Psoas muscle (tissue), 8 donors: ENCODE results near the gene SH3RF3. TPM values are rescaled to one million over a fixed set of nuclear protein-coding genes. Genes with fewer than 3 reads are reported as not detected.
"Not testable (repeated sequence)": the region's sequence is repeated elsewhere in the genome, so short reads cannot be mapped to it uniquely, and the experiment has no call there.

Source experiments
- ATAC-seq, 4 donors: fragments of 200-7000 bp; cut with Tn5 transposase; one replicate each; pipeline ENCODE4 v1.9.1; 2020; ENCODE audit warnings: moderate library complexity in 3 of 4, mild to moderate bottlenecking in 2 of 4
- DNase-seq, 2 donors: peaks; one replicate each; pipeline ENCODE4 v3.0.0-alpha.2; 2020
- H3K27ac ChIP-seq: fragments of 200-600 bp; one replicate; pipeline ENCODE4 v1.8.0; 2022
- H3K27me3 ChIP-seq, 3 donors: fragments of 200-600 bp in 1 of 3; one replicate each; pipeline versions ENCODE4 v1.6.1 to v1.8.0; 2013 to 2022; ENCODE audit warnings: low read length in 2 of 3, mild to moderate bottlenecking in 2 of 3, moderate library complexity in 1 of 3; ENCODE audit not compliant: insufficient read depth in 3 of 3
- H3K36me3 ChIP-seq, 2 donors: fragments of 200-600 bp in 1 of 2; one replicate each; pipeline versions ENCODE4 v1.6.1 to v1.8.0; 2013 to 2022; ENCODE audit warnings: low read depth in 1 of 2, mild to moderate bottlenecking in 1 of 2, moderate library complexity in 1 of 2; ENCODE audit not compliant: insufficient read depth in 1 of 2
- H3K4me1 ChIP-seq: fragments of 200-600 bp; one replicate; pipeline ENCODE4 v1.8.0; 2022
- H3K4me3 ChIP-seq: fragments of 200-600 bp; one replicate; pipeline ENCODE4 v1.8.0; 2022; ENCODE audit warnings: mild to moderate bottlenecking
- H3K9me3 ChIP-seq: fragments of 200-600 bp; one replicate; pipeline ENCODE4 v1.8.0; 2022
- CTCF ChIP-seq: fragments of 200-600 bp; IDR thresholded peaks from one replicate; pipeline ENCODE4 v1.8.0; 2022; ENCODE audit warnings: antibody characterized with exemption
- WGBS, 3 donors: extraction: QIAGEN DNeasy Blood & Tissue Kit; methylation state at CpG; one replicate each; pipeline versions ENCODE4 v1.1.6 to v1.1.7; 2013; 5-methylcytosine and 5-hydroxymethylcytosine counted together
- intact Hi-C, 2 donors: fragments of 100-400 bp; cut with DNase I; formaldehyde crosslinking; loops; one replicate each; pipeline versions ENCODE4 v1.11.0 to v1.14.2; 2022
- polyA plus RNA-seq, 3 donors: library from polyadenylated mRNA; stranded (reverse); fragments of 200-250 nt; gene quantifications; one replicate each; pipeline ENCODE4 v1.2.3, GENCODE V29; 2013
- total RNA-seq, 4 donors: library from RNA; stranded (reverse); fragmentation: NEBNext Ultra II Directional in 2 of 4; extraction: Animal tissue kit (Norgen Biotek cat#: 25700) in 2 of 4; gene quantifications; one replicate each; pipeline versions ENCODE4 v1.2.1 to v1.2.4, GENCODE V29; 2021 to 2023
- donor health status: healthy with polysubstance abuse.
- donor health status: DM: no; HTN: no; CAD: no; lungs with moderate emphysema.
- donor health status: Bipolar disorder and iron deficiency.
- donor health status: healthy.
- donor health status: DM: yes; HTN: yes; CAD: no.
- donor health status: DM: no; HTN: no; CAD: no.
- donor health status: DM: no; HTN: no; CAD: no.
- donor health status: DM: yes; HTN: yes; CAD: no.

SH3RF3 gene
- total and polyA plus RNA-seq, 7 donors: 4.6 to 27.0 (median 9.0) TPM

GRCh38 chr2:109108740-109109139 lies 20.3 kb upstream of the SH3RF3 start:
- intact Hi-C loops: no loop called here
- 82 to 87% (median 86%) methylated on average over 9 of the region's 9 CpGs for WGBS, 3 donors
- no peak for DNase-seq

GRCh38 chr2:109109342-109109741 lies 19.7 kb upstream of the SH3RF3 start:
- no peak overlapping the region for H3K4me3 ChIP-seq
- 80 to 90% (median 81%) methylated on average over 2 of the region's 2 CpGs for WGBS, 3 donors
- H3K27me3 ChIP-seq: peaks cover 0 to 5% (median 0%) of the 10 kb centered on the region in 3 donors
- H3K27ac ChIP-seq: no peak overlapping the region
- DNase-seq (no peak), ATAC-seq (no peak)
- intact Hi-C loops: no loop called here
- no peaks in the 10 kb centered on the region for H3K4me1 ChIP-seq
- no peaks in the 10 kb centered on the region for H3K9me3 ChIP-seq
- no peak for TF ChIP-seq CTCF
- no peaks in the 10 kb centered on the region for H3K36me3 ChIP-seq

More at GRCh38 chr2:109108740-109109139, 20.3 kb upstream of the SH3RF3 start:
- no peak overlapping the region for H3K4me3 ChIP-seq
- H3K27ac ChIP-seq: no peak overlapping the region
- no peaks in the 10 kb centered on the region for H3K36me3 ChIP-seq
- peaks cover 0 to 5% (median 0%) of the 10 kb centered on the region in 3 donors for H3K27me3 ChIP-seq
- no peak for ATAC-seq
- TF ChIP-seq CTCF: no peak
- no peaks in the 10 kb centered on the region for H3K9me3 ChIP-seq
- H3K4me1 ChIP-seq: no peaks in the 10 kb centered on the region

- ATAC-seq (no peak), DNase-seq (no peak)
- Histone ChIP-seq H3K4me3 (no peak overlapping the region), H3K27ac (no peak overlapping the region), H3K27me3 (no peaks in the 10 kb centered on the region), H3K4me1 (no peaks in the 10 kb centered on the region), H3K36me3 (no peaks in the 10 kb centered on the region), H3K9me3 (no peaks in the 10 kb centered on the region)
- WGBS, 3 donors: 49 to 59% (median 53%) methylated on average over 7 of the region's 7 CpGs
- intact Hi-C loops: no loop called here
- TF ChIP-seq CTCF: no peak
Measured at GRCh38 chr2:109110170-109110569, 18.8 kb upstream of the SH3RF3 start.

GRCh38 chr2:109117181-109117580 lies 11.8 kb upstream of the SH3RF3 start:
- H3K9me3 ChIP-seq, H3K27ac ChIP-seq, ATAC-seq, H3K27me3 ChIP-seq, DNase-seq, H3K4me1 ChIP-seq, H3K36me3 ChIP-seq, H3K4me3 ChIP-seq, intact Hi-C loops: not testable (repeated sequence)
- 93 to 96% (median 94%) methylated on average over 9 of the region's 9 CpGs for WGBS, 3 donors

GRCh38 chr2:109117780-109118179 lies 11.2 kb upstream of the SH3RF3 start:
- H3K9me3 ChIP-seq: no peaks in the 10 kb centered on the region
- no peak for TF ChIP-seq CTCF
- no peaks in the 10 kb centered on the region for H3K4me1 ChIP-seq
- DNase-seq (no peak), ATAC-seq (peak in 3 of 4 donors; percentile 48 to 66 (median 49))
- H3K36me3 ChIP-seq: no peaks in the 10 kb centered on the region
- intact Hi-C loops: no loop called here
- H3K27ac ChIP-seq: no peak overlapping the region
- no peaks in the 10 kb centered on the region for H3K27me3 ChIP-seq
- no peak overlapping the region for H3K4me3 ChIP-seq
- WGBS, 3 donors: 86 to 98% (median 94%) methylated on average over 4 of the region's 4 CpGs
